MM.1S (cell line): Measurements from ENCODE around the gene TRPT1.

Experiments used
- DNase-seq: peaks from one replicate; pipeline ENCODE4 v3.0.0-alpha.2; 2015
- H2AFZ ChIP-seq: fragments of 300-600 bp; sonication (generic); 2 replicates; pipeline ENCODE4 v1.6.0; 2016; ENCODE audit warnings: antibody characterized with exemption, low read length
- H3F3A ChIP-seq: fragments of 300-600 bp; sonication (generic); 2 replicates; pipeline ENCODE4 v1.6.1; 2016; ENCODE audit warnings: mild to moderate bottlenecking, antibody characterized with exemption, low read length, moderate library complexity, mixed read lengths; ENCODE audit not compliant: insufficient read depth
- H3K27ac ChIP-seq: fragments of 300-600 bp; sonication (generic); 2 replicates; pipeline ENCODE4 v1.5.1; 2016; ENCODE audit warnings: mild to moderate bottlenecking, low read length
- H3K27me3 ChIP-seq: fragments of 300-600 bp; sonication (generic); replicated peaks from 2 replicates; pipeline ENCODE4 v1.6.0; 2016; ENCODE audit warnings: low read length; ENCODE audit not compliant: insufficient read depth
- H3K36me3 ChIP-seq: fragments of 300-600 bp; sonication (generic); replicated peaks from 2 replicates; pipeline ENCODE4 v1.6.1; 2016; ENCODE audit warnings: mild to moderate bottlenecking, low read length, mixed read lengths; ENCODE audit not compliant: insufficient read depth
- H3K4me1 ChIP-seq: fragments of 300-600 bp; sonication (generic); 2 replicates; pipeline ENCODE4 v1.6.1; 2016; ENCODE audit warnings: low read length, mixed read lengths
- H3K4me2 ChIP-seq: fragments of 300-600 bp; sonication (generic); 2 replicates; pipeline ENCODE4 v1.6.0; 2016; ENCODE audit warnings: low read depth, low read length
- H3K4me3 ChIP-seq: fragments of 300-600 bp; sonication (generic); 2 replicates; pipeline ENCODE4 v1.5.1; 2016; ENCODE audit warnings: low read length, mixed read lengths
- H3K79me2 ChIP-seq: fragments of 300-600 bp; sonication (generic); 2 replicates; pipeline ENCODE4 v1.6.1; 2016; ENCODE audit warnings: mixed run types, low read length, mixed read lengths
- H3K9ac ChIP-seq: fragments of 300-600 bp; sonication (generic); 2 replicates; pipeline ENCODE4 v1.6.1; 2016; ENCODE audit warnings: low read length, mixed read lengths
- H3K9me2 ChIP-seq: fragments of 300-600 bp; sonication (generic); replicated peaks from 2 replicates; pipeline ENCODE4 v1.6.1; 2016; ENCODE audit warnings: mild to moderate bottlenecking, low read length, mixed read lengths; ENCODE audit not compliant: insufficient read depth
- H3K9me3 ChIP-seq: fragments of 300-600 bp; sonication (generic); replicated peaks from 2 replicates; pipeline ENCODE4 v1.6.1; 2016; ENCODE audit warnings: mild to moderate bottlenecking, low read length, mixed read lengths; ENCODE audit not compliant: insufficient read depth
- H4K20me1 ChIP-seq: fragments of 300-600 bp; sonication (generic); 2 replicates; pipeline ENCODE4 v1.6.1; 2016; ENCODE audit warnings: mild to moderate bottlenecking, low read length, moderate library complexity, mixed read lengths; ENCODE audit not compliant: insufficient read depth
- CTCF ChIP-seq: fragments of 300-600 bp; sonication (generic); IDR thresholded peaks from 2 replicates; pipeline ENCODE4 v1.5.1; 2016; ENCODE audit warnings: antibody characterized with exemption, low read length, mixed read lengths
- EZH2 ChIP-seq: fragments of 300-600 bp; sonication (generic); optimal IDR thresholded peaks from 2 replicates; pipeline ENCODE3; 2017; ENCODE audit warnings: low read depth, mild to moderate bottlenecking, antibody characterized with exemption, low read length, mixed read lengths
- EZH2phosphoT487 ChIP-seq: fragments of 300-600 bp; sonication (generic); IDR thresholded peaks from 2 replicates; pipeline ENCODE4 v1.6.1; 2018; ENCODE audit warnings: antibody characterized with exemption, low read length

Gene TRPT1

DNA sequence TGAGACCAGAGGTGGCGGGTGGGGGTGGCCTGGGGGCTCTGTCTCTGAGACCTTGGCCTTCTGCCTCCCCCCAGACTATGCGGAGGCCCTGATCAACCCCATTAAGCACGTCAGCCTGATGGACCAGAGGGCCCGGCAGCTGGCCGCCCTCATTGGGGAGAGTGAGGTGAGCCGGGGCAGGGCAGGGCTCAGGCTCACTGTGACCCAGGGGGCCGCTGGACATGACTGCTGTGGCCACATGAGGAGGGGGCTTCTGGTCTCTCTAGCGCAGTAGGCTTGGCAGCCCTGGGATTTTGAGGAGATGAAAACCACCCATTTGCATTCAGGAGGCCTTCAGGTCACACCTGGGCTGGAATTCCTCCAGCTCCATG is 37.9 kb upstream of the TRPT1 start:
- Histone ChIP-seq H3K9me2 (no peaks in the 10 kb centered on the region), H3K4me2 (no peak overlapping the region), H4K20me1 (no peaks in the 10 kb centered on the region), H3K4me3 (no peak overlapping the region), H3K79me2 (no peaks in the 10 kb centered on the region; the same call in 1 of the 2 replicates), H3K36me3 (no peaks in the 10 kb centered on the region), H3K4me1 (no peaks in the 10 kb centered on the region), H3K27ac (no peak overlapping the region), H3K27me3 (no peaks in the 10 kb centered on the region), H3K9me3 (no peaks in the 10 kb centered on the region), H3F3A (0 out of 2 replicates have a peak, but pooled peaks cover 4% of the 10 kb centered on the region), H3K9ac (no peak overlapping the region), H2AFZ (no peak overlapping the region)
- no peak for TF ChIP-seq EZH2
- TF ChIP-seq CTCF: no peak
- no peak for TF ChIP-seq EZH2phosphoT487
- no peak for DNase-seq

GRCh38 chr11:64263021-64263946 is 37.3 kb upstream of the TRPT1 start:
- Histone ChIP-seq H3K27ac (no peak overlapping the region), H3K9ac (no peak overlapping the region), H3K27me3 (no peaks in the 10 kb centered on the region), H4K20me1 (no peaks in the 10 kb centered on the region), H3K36me3 (no peaks in the 10 kb centered on the region), H3F3A (no peaks in the 10 kb centered on the region), H3K9me2 (no peaks in the 10 kb centered on the region), H3K9me3 (no peaks in the 10 kb centered on the region), H3K4me3 (no peak overlapping the region), H3K79me2 (no peaks in the 10 kb centered on the region; the same call in 1 of the 2 replicates), H3K4me1 (no peaks in the 10 kb centered on the region), H2AFZ (no peak overlapping the region), H3K4me2 (no peak overlapping the region)
- no peak for DNase-seq
- no peak for TF ChIP-seq CTCF
- TF ChIP-seq EZH2phosphoT487: no peak
- TF ChIP-seq EZH2: no peak

DNA sequence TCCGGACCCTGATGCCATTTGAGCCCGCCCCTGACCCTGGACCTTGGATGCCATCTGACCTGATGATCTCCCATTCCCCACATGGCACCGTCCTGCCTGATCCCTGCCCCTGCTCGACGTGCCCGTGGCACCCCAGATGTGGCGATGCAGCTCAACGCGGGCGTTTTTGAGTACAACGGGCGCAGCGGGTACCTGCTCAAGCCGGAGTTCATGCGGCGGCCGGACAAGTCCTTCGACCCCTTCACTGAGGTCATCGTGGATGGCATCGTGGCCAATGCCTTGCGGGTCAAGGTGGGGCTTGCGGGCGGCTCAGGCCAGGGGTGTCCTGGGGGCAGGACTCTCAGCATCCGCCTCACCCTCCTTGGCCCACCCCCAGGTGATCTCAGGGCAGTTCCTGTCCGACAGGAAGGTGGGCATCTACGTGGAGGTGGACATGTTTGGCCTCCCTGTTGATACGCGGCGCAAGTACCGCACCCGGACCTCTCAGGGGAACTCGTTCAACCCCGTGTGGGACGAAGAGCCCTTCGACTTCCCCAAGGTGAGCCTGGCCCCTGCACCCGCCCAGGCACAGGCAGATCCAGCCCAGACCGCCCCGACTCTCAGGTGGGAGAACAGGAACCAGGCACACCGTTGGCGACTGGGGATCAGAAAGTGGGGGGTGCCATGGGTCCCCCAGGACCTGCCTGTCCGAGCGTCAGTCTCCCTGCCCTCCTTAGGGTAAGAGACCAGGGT is 36.5 kb upstream of the TRPT1 start:
- no peaks in the 10 kb centered on the region for H4K20me1 ChIP-seq
- no peak overlapping the region for H2AFZ ChIP-seq
- H3F3A ChIP-seq: no peaks in the 10 kb centered on the region
- H3K27me3 ChIP-seq: no peaks in the 10 kb centered on the region
- H3K36me3 ChIP-seq: no peaks in the 10 kb centered on the region
- no peak for TF ChIP-seq CTCF
- no peak for TF ChIP-seq EZH2
- TF ChIP-seq EZH2phosphoT487: no peak
- no peak overlapping the region for H3K27ac ChIP-seq
- no peaks in the 10 kb centered on the region for H3K79me2 ChIP-seq
- no peaks in the 10 kb centered on the region for H3K9me3 ChIP-seq
- no peak overlapping the region for H3K4me2 ChIP-seq
- no peaks in the 10 kb centered on the region for H3K9me2 ChIP-seq
- no peaks in the 10 kb centered on the region for H3K4me1 ChIP-seq
- no peak for DNase-seq
- no peak overlapping the region for H3K4me3 ChIP-seq
- no peak overlapping the region for H3K9ac ChIP-seq
